Astrocyte (in vitro differentiated cells and primary cell): Measurements from ENCODE around the gene FAM24A.
"Not testable (repeated sequence)": the region's sequence is repeated elsewhere in the genome, so short reads cannot be mapped to it uniquely, and the experiment has no call there.

Experiments used
- EZH2 ChIP-seq: IDR thresholded peaks from 2 replicates; pipeline ENCODE4 v1.6.1; 2012; ENCODE audit warnings: mild to moderate bottlenecking, low read length, inconsistent platforms; ENCODE audit not compliant: insufficient read depth
- TF ChIP-seq, protein P1 (sequence below): IDR thresholded peaks from 2 replicates; pipeline ENCODE4 v1.5.1; 2011; ENCODE audit warnings: low read depth, mild to moderate bottlenecking, inconsistent platforms, low read length, moderate library complexity; ENCODE audit not compliant: insufficient read depth

- TF ChIP-seq, protein P1, sequence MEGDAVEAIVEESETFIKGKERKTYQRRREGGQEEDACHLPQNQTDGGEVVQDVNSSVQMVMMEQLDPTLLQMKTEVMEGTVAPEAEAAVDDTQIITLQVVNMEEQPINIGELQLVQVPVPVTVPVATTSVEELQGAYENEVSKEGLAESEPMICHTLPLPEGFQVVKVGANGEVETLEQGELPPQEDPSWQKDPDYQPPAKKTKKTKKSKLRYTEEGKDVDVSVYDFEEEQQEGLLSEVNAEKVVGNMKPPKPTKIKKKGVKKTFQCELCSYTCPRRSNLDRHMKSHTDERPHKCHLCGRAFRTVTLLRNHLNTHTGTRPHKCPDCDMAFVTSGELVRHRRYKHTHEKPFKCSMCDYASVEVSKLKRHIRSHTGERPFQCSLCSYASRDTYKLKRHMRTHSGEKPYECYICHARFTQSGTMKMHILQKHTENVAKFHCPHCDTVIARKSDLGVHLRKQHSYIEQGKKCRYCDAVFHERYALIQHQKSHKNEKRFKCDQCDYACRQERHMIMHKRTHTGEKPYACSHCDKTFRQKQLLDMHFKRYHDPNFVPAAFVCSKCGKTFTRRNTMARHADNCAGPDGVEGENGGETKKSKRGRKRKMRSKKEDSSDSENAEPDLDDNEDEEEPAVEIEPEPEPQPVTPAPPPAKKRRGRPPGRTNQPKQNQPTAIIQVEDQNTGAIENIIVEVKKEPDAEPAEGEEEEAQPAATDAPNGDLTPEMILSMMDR, result not testable (repeated sequence)
- TF ChIP-seq EZH2, result not testable (repeated sequence)
Observed at GRCh38 chr10:122903861-122904260, 6.5 kb upstream of the FAM24A start.
